RCC 7860 (cell line): ENCODE data around the gene RET.

Experiments used
- DNase-seq: peaks from one replicate; pipeline ENCODE4 v3.0.0-alpha.2; 2015; ENCODE audit warnings: low spot score
- FAIRE-seq: peaks from 2 replicates; lab custom pipeline; 2012; peaks lifted over from hg19 to GRCh38; lab: Jason Lieb, UNC

The RET gene

DNA sequence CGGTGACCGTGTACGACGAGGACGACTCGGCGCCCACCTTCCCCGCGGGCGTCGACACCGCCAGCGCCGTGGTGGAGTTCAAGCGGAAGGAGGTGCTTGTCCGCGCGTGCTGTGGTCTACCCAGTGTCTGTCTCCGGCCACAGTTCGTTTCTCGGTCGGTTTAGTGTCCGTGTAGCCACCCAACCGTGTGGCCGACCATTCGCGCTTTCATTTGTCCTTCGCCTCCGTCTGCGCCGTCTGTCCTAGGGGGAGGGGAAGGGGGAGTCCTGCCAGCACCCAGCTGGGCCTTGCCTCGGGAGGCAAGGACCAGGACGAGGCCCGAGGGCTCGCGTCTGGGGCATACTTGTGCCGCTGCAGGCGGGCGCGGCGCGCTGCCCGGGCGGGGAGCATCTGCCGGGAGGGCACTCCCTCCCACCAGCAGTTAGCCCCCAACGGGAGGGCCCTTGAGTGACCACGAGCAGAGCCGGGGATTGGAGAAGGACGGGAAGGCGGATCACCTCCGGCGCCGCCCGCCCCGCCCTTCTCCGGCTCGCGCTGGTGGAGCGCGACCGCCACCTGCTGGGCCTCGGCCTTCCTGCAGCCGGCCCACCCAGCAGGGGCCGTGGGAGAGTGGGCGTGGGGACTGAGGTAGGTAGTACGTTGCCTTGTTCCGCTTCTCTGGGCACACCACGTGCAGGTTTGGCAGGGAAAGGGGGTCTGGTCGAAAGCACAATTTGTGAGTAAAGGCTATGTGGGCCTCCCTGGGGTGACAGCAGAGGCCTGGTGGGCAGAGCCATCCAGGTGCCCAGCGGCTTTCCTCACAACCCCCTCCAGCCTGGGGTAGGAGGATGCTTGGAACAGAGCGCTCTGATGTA, 28.5 kb downstream of the RET start:
- no peak for FAIRE-seq
- peak; percentile 21 for DNase-seq

DNA sequence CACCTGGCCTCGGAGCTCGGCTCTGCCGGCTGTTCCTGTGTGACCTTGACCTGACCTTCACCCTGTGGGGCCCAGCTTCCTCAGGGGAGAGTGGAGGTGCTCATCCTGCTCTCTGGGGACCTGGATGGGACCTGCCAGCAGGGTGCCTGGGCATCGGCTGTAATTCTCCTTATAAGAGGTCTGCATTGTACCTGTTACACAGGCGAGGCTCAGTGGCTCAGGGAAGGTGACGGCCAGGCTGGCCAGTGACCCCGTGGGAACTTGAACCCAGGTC, 29.0 kb downstream of the RET start:
- FAIRE-seq: no peak
- no peak for DNase-seq

DNA sequence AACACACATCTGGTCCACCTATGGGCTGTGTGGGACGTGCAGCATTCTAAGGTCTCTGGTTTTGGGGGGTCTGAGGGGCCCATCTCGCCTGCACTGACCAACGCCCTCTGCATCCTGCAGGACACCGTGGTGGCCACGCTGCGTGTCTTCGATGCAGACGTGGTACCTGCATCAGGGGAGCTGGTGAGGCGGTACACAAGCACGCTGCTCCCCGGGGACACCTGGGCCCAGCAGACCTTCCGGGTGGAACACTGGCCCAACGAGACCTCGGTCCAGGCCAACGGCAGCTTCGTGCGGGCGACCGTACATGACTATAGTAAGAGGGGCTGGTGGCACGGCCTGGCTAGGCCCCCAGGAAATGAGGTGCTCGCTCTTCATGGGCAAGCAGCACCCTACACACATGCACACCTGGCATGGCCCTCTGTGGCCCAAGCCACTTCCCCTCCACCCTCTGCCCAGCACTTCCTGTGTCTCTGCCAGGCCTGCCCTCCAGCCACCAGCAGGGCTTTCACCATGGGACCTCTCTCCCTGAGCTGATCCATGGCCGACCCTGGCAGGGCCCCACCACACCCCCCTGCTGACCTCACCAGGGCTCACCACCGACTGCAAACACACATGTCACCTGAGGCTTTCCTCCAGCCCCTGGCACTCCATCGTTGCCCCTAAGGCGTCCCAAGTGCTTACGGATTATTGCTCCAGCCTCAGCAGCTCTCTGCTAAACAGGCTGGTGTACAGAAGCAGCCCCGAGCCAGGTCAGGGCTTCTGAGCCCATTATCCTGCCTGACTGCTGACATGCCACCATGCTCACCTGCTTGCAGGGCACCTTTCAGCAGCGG, 29.6 kb downstream of the RET start:
- no peak for FAIRE-seq
- DNase-seq: no peak

DNA sequence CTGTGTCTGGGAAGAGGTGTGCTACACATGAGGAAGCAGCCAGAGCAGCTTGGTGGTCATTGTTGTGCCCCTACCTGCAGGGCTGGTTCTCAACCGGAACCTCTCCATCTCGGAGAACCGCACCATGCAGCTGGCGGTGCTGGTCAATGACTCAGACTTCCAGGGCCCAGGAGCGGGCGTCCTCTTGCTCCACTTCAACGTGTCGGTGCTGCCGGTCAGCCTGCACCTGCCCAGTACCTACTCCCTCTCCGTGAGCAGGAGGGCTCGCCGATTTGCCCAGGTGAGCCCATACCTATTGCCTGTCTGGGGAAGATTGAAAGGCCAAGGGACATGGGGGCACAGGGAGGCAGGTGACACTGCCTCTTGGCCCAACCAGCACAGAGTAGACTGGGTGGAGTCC, 32.1 kb downstream of the RET start:
- DNase-seq (no peak), FAIRE-seq (no peak)

GRCh38 chr10:43109671-43110249, 32.9 kb downstream of the RET start:
- no peak for FAIRE-seq
- DNase-seq: no peak

DNA sequence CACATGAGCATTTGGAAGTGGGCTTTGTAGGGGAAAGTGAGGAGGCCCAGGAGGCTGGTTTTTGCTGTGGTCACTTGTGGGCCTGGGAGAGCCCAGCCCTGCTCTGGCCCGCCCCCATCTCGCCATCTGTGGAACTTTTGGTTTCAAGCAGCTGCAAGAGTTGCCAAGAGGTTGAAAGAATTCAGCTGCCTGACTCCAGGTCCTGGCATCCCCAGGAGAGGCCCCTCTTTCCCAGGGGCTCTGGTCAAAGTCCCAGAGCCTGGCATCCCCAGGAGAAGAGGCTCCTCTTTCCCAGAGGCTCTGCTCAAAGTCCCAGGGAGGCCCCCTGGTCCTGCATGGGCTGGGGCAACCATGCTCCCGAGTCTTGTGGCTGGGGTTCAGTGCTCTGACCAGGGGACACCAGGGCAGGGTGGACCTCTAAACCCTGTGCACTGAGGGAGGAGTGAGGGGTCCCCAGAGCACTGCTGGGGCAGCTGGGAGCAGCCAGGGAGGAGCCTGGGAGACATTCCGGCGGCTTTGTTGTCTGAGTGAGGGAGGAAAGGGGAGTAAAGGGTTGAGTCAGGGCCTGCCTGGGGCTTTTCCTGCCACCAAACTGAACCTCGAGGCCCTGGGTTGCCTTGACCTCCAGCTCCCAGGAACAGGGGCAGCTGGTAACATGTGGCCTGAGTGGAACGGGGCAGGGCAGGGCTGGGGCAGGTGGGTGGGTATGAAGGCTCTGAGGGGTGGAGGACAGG, 33.6 kb downstream of the RET start:
- FAIRE-seq: no peak

GRCh38 chr10:43111101-43111500, 34.2 kb downstream of the RET start:
- FAIRE-seq (no peak), DNase-seq (no peak)

More for the DNA sequence above, 33.6 kb downstream of the RET start:
- no peak for DNase-seq

DNA sequence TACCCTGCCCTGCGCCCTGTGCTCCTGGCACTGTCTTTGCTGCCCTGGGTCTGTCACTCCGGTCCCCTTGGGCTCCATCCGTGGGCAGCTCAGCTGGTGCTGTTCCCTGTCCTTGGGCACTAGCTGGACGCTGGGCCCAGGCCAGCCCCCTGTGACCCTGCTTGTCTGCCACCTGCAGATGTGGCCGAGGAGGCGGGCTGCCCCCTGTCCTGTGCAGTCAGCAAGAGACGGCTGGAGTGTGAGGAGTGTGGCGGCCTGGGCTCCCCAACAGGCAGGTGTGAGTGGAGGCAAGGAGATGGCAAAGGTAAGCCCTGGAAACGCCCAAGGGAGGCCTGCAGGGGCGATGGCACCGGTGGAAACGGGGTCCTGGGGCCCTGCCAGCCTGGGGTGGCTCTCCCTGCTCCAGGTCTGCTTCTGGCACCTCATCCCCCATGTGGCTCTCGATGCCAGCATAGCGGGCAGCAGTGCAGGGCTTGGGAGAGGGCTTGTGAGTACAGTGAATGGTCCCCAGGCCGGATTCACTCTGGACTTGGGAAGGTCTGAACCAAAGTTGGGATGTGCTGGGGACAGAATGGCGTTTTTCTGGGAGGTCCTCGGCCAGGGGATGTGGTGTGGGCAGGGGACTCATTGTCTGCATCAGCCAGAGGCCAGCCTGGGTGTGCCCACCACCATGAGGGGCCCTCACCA, 35.2 kb downstream of the RET start:
- DNase-seq (no peak), FAIRE-seq (no peak)

DNA sequence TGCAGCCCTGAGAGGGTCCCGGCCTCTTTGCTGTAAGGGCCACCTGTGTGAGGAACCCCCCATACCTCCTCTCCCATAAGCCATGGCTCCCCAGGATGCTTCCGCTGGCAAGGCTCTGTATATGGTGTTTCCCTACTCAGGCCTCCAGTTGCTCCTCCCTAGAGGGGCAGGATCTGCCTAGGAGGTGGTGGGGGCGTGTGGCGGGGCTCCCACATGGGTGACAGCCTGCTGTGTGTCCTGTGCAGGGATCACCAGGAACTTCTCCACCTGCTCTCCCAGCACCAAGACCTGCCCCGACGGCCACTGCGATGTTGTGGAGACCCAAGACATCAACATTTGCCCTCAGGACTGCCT, 35.7 kb downstream of the RET start:
- no peak for DNase-seq
- no peak for FAIRE-seq

GRCh38 chr10:43113201-43114087, 36.6 kb downstream of the RET start:
- DNase-seq: no peak
- no peak for FAIRE-seq

DNA sequence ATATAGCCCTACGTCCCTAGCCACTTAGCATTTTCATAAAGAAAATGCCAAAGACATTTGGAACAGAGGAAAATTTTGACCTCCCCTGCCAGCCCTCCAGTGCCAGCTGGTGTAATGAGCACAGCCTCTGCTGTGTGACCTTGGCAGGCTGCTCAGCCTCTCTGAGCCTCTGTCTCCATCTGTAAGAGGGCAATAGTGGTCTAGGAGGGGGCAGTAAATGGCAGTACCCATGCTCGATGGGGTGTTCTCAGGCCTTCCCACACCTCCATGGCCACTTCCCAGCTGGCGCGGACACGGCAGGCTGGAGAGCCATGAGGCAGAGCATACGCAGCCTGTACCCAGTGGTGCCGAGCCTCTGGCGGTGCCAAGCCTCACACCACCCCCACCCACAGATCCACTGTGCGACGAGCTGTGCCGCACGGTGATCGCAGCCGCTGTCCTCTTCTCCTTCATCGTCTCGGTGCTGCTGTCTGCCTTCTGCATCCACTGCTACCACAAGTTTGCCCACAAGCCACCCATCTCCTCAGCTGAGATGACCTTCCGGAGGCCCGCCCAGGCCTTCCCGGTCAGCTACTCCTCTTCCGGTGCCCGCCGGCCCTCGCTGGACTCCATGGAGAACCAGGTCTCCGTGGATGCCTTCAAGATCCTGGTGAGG, 37.3 kb downstream of the RET start:
- DNase-seq (no peak), FAIRE-seq (no peak)

GRCh38 chr10:43114743-43115611, 38.1 kb downstream of the RET start:
- DNase-seq (no peak), FAIRE-seq (no peak)

DNA sequence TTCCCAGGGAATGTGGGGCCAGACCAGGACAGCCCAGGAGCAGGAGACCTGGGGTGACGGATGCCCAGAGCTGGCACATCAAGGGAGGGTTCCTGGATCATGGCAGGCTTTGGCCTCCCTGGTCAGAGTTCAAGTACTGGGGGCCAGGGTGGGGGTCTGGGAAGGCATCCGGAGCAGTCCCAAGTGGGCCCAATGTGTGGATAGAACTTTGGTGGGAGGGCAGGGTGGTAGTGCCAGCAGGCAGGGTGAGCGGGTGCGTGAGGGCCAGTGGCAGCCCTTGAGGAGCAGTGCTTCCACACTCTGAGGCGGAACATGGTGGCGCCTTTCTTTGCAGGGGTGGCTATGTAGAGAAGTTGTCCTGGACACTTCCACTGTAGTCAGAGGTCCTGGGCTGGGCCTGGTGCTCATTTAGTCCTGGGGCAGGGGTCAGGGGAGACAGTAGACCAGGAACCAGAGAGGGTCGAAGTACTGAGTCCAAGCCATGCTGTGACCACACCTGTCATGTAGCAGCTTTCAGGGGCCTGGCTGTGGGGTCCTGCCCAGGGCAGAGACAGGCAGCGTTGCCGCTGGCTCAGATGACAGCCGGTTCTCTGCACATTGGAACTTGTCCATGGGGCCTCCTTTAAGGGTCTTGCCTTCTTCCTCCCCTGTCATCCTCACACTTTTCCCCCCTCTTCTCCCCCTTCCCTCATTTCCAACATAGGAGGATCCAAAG, 39.2 kb downstream of the RET start:
- FAIRE-seq (no peak), DNase-seq (no peak)

GRCh38 chr10:43116596-43116995, 39.7 kb downstream of the RET start:
- no peak for DNase-seq
- no peak for FAIRE-seq

GRCh38 chr10:43117031-43117776, 40.3 kb downstream of the RET start:
- no peak for FAIRE-seq
- no peak for DNase-seq

GRCh38 chr10:43117777-43118583, 41.1 kb downstream of the RET start:
- FAIRE-seq: no peak

More at GRCh38 chr10:43117777-43118583, 41.1 kb downstream of the RET start:
- DNase-seq: no peak
